Activated CD4-positive, alpha-beta T cell treated with anti-CD3 and anti-CD28 coated beads, Interleukin-2, amount 50 U/mL, for 48 hours (primary cell): ENCODE results near the gene RCVRN.
"Not testable (repeated sequence)": the region's sequence is repeated elsewhere in the genome, so short reads cannot be mapped to it uniquely, and the experiment has no call there.

Source experiments
- DNase-seq, 2 experiments: peaks; one replicate each; pipeline ENCODE4 v3.0.0-alpha.2; 2020

Gene RCVRN

GRCh38 chr17:9921216-9921615, 16.1 kb upstream of the RCVRN start:
- DNase-seq: not testable (repeated sequence)

- DNase-seq: no peak
Observed at GRCh38 chr17:9918804-9919352, 13.8 kb upstream of the RCVRN start.

GRCh38 chr17:9918352-9918751, 13.3 kb upstream of the RCVRN start:
- no peak for DNase-seq

- DNase-seq: no peak
Observed at GRCh38 chr17:9917801-9918200, 12.7 kb upstream of the RCVRN start.

- DNase-seq: no peak
Observed at GRCh38 chr17:9917131-9917530, 12.1 kb upstream of the RCVRN start.

- DNase-seq: no peak
Observed at GRCh38 chr17:9916108-9916507, 11.0 kb upstream of the RCVRN start.

GRCh38 chr17:9913476-9913875, 8.4 kb upstream of the RCVRN start:
- no peak for DNase-seq

- no peak for DNase-seq
Observed at GRCh38 chr17:9912121-9913099, 7.3 kb upstream of the RCVRN start.

- DNase-seq: no peak
Observed at GRCh38 chr17:9911089-9911488, 6.0 kb upstream of the RCVRN start.

- DNase-seq: no peak
Observed at GRCh38 chr17:9908649-9909042, 3.6 kb upstream of the RCVRN start.

- DNase-seq: no peak
Observed at GRCh38 chr17:9907883-9908648, 3.0 kb upstream of the RCVRN start.

GRCh38 chr17:9907131-9907530, 2.1 kb upstream of the RCVRN start:
- DNase-seq: no peak

GRCh38 chr17:9906616-9907015, 1.5 kb upstream of the RCVRN start:
- no peak for DNase-seq

GRCh38 chr17:9905902-9906301, 831 bp upstream of the RCVRN start:
- peak; percentile 25 to 33 for DNase-seq

GRCh38 chr17:9904277-9905077, 594 bp downstream of the RCVRN start:
- no peak for DNase-seq

GRCh38 chr17:9902120-9902519, 3.0 kb downstream of the RCVRN start:
- no peak for DNase-seq

- DNase-seq: no peak
Observed at GRCh38 chr17:9900784-9901183, 4.3 kb downstream of the RCVRN start.

- no peak for DNase-seq
Observed at GRCh38 chr17:9900044-9900594, 5.0 kb downstream of the RCVRN start.

GRCh38 chr17:9899280-9900043, 5.6 kb downstream of the RCVRN start:
- no peak for DNase-seq

- no peak for DNase-seq
Observed at GRCh38 chr17:9898812-9899211, 6.3 kb downstream of the RCVRN start.

GRCh38 chr17:9897372-9897968, 7.6 kb downstream of the RCVRN start:
- DNase-seq: no peak
